Measurements from ENCODE around the gene DCC.

The DCC gene

DNA sequence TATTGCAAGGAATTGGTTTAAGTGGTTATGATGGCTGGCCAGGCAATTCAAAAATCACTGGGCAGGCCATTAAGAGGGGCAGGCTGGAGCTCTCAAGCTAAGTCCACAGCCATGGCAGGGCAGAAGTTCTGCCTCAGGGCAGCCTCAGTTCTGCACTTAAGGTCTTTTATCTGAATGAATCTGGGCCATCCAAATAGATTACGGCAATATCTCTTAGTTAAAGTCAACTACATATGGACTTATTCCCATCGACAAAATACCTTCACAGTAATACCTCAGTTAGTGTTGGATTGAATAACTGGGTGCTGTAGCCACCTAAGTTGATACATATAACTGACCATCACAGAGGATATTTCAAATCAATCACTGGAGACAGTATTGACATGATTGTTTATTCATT is 979.6 kb downstream of the DCC start:
- no peaks in the 10 kb centered on the region for H3K79me2 ChIP-seq (ENCODE audit: control insufficient read depth, low read length)
- H3K4me2 ChIP-seq (ENCODE audit: low read length) = no peak overlapping the region
- no peaks in the 10 kb centered on the region for H3F3A ChIP-seq (ENCODE audit: control insufficient read depth, insufficient read depth)
- H3K4me3 ChIP-seq (ENCODE audit: low read length) = no peak overlapping the region
- H3K9me3 ChIP-seq (ENCODE audit: control insufficient read depth, insufficient read depth, low read length) = no peaks in the 10 kb centered on the region
- no peaks in the 10 kb centered on the region for H3K9me2 ChIP-seq (replicated peaks; ENCODE audit: control insufficient read depth, low read length)
- no peaks in the 10 kb centered on the region for H3K27me3 ChIP-seq (ENCODE audit: control insufficient read depth, low read length)
- H3K27ac ChIP-seq (ENCODE audit: low read depth, low read length) = no peak overlapping the region
- no peaks in the 10 kb centered on the region for H3K4me1 ChIP-seq (ENCODE audit: control insufficient read depth, low read length)
- no peaks in the 10 kb centered on the region for H4K20me1 ChIP-seq (ENCODE audit: control insufficient read depth, insufficient read depth, low read depth, low read length)
- no peaks in the 10 kb centered on the region for H3K36me3 ChIP-seq (ENCODE audit: control insufficient read depth, low read length)
- no peak for TF ChIP-seq EZH2phosphoT487 (IDR thresholded peaks at IDR 0.05; ENCODE audit: borderline replicate concordance, low read length)
- TF ChIP-seq, protein P1, sequence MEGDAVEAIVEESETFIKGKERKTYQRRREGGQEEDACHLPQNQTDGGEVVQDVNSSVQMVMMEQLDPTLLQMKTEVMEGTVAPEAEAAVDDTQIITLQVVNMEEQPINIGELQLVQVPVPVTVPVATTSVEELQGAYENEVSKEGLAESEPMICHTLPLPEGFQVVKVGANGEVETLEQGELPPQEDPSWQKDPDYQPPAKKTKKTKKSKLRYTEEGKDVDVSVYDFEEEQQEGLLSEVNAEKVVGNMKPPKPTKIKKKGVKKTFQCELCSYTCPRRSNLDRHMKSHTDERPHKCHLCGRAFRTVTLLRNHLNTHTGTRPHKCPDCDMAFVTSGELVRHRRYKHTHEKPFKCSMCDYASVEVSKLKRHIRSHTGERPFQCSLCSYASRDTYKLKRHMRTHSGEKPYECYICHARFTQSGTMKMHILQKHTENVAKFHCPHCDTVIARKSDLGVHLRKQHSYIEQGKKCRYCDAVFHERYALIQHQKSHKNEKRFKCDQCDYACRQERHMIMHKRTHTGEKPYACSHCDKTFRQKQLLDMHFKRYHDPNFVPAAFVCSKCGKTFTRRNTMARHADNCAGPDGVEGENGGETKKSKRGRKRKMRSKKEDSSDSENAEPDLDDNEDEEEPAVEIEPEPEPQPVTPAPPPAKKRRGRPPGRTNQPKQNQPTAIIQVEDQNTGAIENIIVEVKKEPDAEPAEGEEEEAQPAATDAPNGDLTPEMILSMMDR (IDR thresholded peaks at IDR 0.05; ENCODE audit: low read depth, low read length, poor library complexity, severe bottlenecking) = no peak

DNA sequence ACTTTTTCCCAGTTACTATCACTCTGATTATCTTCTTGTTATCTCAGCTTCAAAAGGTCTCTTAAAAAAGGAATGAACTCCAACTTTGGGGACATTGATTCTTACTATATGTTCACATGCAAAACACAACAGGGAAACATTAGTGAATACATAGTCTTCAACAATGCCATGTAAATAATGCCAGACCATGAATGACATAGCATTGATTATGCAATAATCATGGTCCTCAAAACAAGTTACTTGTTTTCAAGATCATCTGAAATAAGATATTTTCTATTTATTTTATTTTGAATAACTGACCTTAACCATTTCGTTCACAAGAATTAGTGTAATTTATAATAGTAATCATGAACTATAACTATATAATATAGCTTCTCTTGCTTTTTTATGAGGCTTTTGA is 982.2 kb downstream of the DCC start:
- Histone ChIP-seq H4K20me1 (ENCODE audit: control insufficient read depth, insufficient read depth, low read depth, low read length) (no peaks in the 10 kb centered on the region), H3F3A (ENCODE audit: control insufficient read depth, insufficient read depth) (no peaks in the 10 kb centered on the region), H3K9me3 (ENCODE audit: control insufficient read depth, insufficient read depth, low read length) (no peaks in the 10 kb centered on the region), H3K4me1 (ENCODE audit: control insufficient read depth, low read length) (no peaks in the 10 kb centered on the region), H3K27me3 (ENCODE audit: control insufficient read depth, low read length) (no peaks in the 10 kb centered on the region), H3K4me3 (ENCODE audit: low read length) (no peak overlapping the region), H3K27ac (ENCODE audit: low read depth, low read length) (no peak overlapping the region), H3K9me2 (replicated peaks; ENCODE audit: control insufficient read depth, low read length) (no peaks in the 10 kb centered on the region), H3K79me2 (ENCODE audit: control insufficient read depth, low read length) (no peaks in the 10 kb centered on the region), H3K36me3 (ENCODE audit: control insufficient read depth, low read length) (no peaks in the 10 kb centered on the region), H3K4me2 (ENCODE audit: low read length) (no peak overlapping the region)
- TF ChIP-seq, protein P1 (IDR thresholded peaks at IDR 0.05; ENCODE audit: low read depth, low read length, poor library complexity, severe bottlenecking) = no peak
- TF ChIP-seq EZH2phosphoT487 (IDR thresholded peaks at IDR 0.05; ENCODE audit: borderline replicate concordance, low read length) = no peak

DNA sequence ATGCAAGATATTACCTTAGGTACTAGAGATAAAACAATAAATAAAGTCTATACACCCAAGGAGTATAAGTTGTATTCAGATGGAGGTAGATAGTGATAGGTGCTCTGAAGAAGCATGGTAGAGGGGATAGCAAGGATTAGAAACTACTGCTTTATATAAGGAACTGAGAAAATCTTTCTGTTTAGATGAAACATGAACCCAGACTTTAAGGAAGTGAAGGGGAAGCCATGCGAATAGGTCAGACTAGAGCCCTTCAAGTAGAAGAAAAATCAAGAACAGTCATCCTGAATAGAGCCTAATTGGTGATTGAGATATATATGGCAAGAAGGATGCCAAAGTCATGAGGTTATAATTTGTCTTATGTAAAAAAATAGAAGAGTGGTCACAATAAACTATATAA is 984.4 kb downstream of the DCC start:
- Histone ChIP-seq H3K27ac (ENCODE audit: low read depth, low read length) (no peak overlapping the region), H3K4me3 (ENCODE audit: low read length) (no peak overlapping the region), H3K27me3 (ENCODE audit: control insufficient read depth, low read length) (no peaks in the 10 kb centered on the region), H3K79me2 (ENCODE audit: control insufficient read depth, low read length) (no peaks in the 10 kb centered on the region), H4K20me1 (ENCODE audit: control insufficient read depth, insufficient read depth, low read depth, low read length) (no peaks in the 10 kb centered on the region), H3F3A (ENCODE audit: control insufficient read depth, insufficient read depth) (no peaks in the 10 kb centered on the region), H3K4me2 (ENCODE audit: low read length) (no peak overlapping the region), H3K9me3 (ENCODE audit: control insufficient read depth, insufficient read depth, low read length) (no peaks in the 10 kb centered on the region), H3K36me3 (ENCODE audit: control insufficient read depth, low read length) (no peaks in the 10 kb centered on the region), H3K9me2 (replicated peaks; ENCODE audit: control insufficient read depth, low read length) (no peaks in the 10 kb centered on the region), H3K4me1 (ENCODE audit: control insufficient read depth, low read length) (no peaks in the 10 kb centered on the region)
- no peak for TF ChIP-seq EZH2phosphoT487 (IDR thresholded peaks at IDR 0.05; ENCODE audit: borderline replicate concordance, low read length)
- TF ChIP-seq, protein P1 (IDR thresholded peaks at IDR 0.05; ENCODE audit: low read depth, low read length, poor library complexity, severe bottlenecking) = no peak
